Activated CD4-positive, alpha-beta T cell treated with anti-CD3 and anti-CD28 coated beads for 24 hours (primary cell): Measurements from ENCODE around the gene CNRIP1.

ENCODE experiments used
- DNase-seq, 2 donors: peaks; one replicate each; pipeline ENCODE4 v3.0.0-alpha.2; 2020; ENCODE audit warnings: low read depth in 2 of 2

Gene CNRIP1

GRCh38 chr2:68251187-68251854 lies 68.4 kb downstream of the CNRIP1 start:
- DNase-seq: peak; percentile 46 to 60

- DNase-seq: no peak
Observed at GRCh38 chr2:68250652-68251186, 69.0 kb downstream of the CNRIP1 start.

GRCh38 chr2:68250196-68250595 lies 69.6 kb downstream of the CNRIP1 start:
- no peak for DNase-seq

- no peak for DNase-seq
Observed at GRCh38 chr2:68248806-68249205, 70.9 kb downstream of the CNRIP1 start.

- no peak for DNase-seq
Observed at GRCh38 chr2:68248361-68248760, 71.4 kb downstream of the CNRIP1 start.

- no peak for DNase-seq
Observed at GRCh38 chr2:68246396-68246795, 73.4 kb downstream of the CNRIP1 start.

- no peak for DNase-seq
Observed at GRCh38 chr2:68245672-68246071, 74.1 kb downstream of the CNRIP1 start.

- no peak for DNase-seq
Observed at GRCh38 chr2:68245066-68245465, 74.7 kb downstream of the CNRIP1 start.

- DNase-seq: no peak
Observed at GRCh38 chr2:68244456-68244855, 75.3 kb downstream of the CNRIP1 start.
